ENCODE results near the gene CTU1. TPM values are rescaled to one million over a fixed set of nuclear protein-coding genes. Genes with fewer than 3 reads are reported as not detected.
"Not testable (repeated sequence)": the region's sequence is repeated elsewhere in the genome, so short reads cannot be mapped to it uniquely, and the experiment has no call there.

Gene CTU1
- total RNA-seq, 6 experiments from 2014 or later, result 3.3 to 6.4 (median 3.9) TPM

GRCh38 chr19:51144482-51145045 lies 36.4 kb upstream of the CTU1 start:
- H3K9me3 ChIP-seq, result no peaks in the 10 kb centered on the region
- no peaks in the 10 kb centered on the region for H3K27me3 ChIP-seq
- TF ChIP-seq CTCF (IDR thresholded peaks at IDR 0.05) (no peak), POLR2A (IDR thresholded peaks at IDR 0.05) (no peak)
- intact Hi-C loops (cut with DNase I), result no loop called here
- no peaks in the 10 kb centered on the region for H3K4me1 ChIP-seq
- H3K4me3 ChIP-seq, result no peak overlapping the region
- no peak overlapping the region for H3K27ac ChIP-seq
- WGBS (ENCODE audit: insufficient coverage, low coverage, low lambda C conversion rate, missing lambda C conversion rate), result 36% methylated on average over 4 of the region's 11 CpGs
- H3K36me3 ChIP-seq, result no peaks in the 10 kb centered on the region
- DNase-seq, result no peak
- ATAC-seq, result no peak

- Histone ChIP-seq H3K4me1 (no peaks in the 10 kb centered on the region), H3K27me3 (no peaks in the 10 kb centered on the region), H3K9me3 (no peaks in the 10 kb centered on the region), H3K36me3 (no peaks in the 10 kb centered on the region), H3K4me3 (peak overlapping the region in 1 of 3 donors; percentile 7), H3K27ac (no peak overlapping the region)
- WGBS (ENCODE audit: insufficient coverage, low coverage, low lambda C conversion rate, missing lambda C conversion rate), result 30% methylated on average over 2 of the region's 5 CpGs
- intact Hi-C loops (cut with DNase I), result no loop called here
- no peak for DNase-seq
- ATAC-seq, result no peak
- TF ChIP-seq CTCF (IDR thresholded peaks at IDR 0.05), result no peak
- TF ChIP-seq POLR2A (IDR thresholded peaks at IDR 0.05), result no peak
These were observed 35.3 kb upstream of the CTU1 start for GRCh38 chr19:51143486-51143885.

GRCh38 chr19:51142809-51143475 lies 34.7 kb upstream of the CTU1 start:
- peak overlapping the region in 2 of 3 donors; percentile 7 to 24 for H3K4me3 ChIP-seq
- ATAC-seq, result peak; percentile 7 to 26 (median 18)

GRCh38 chr19:51142119-51142518 lies 33.9 kb upstream of the CTU1 start, which contains the start of gene SIGLEC7:
TSS of gene SIGLEC7 (plus strand) at chr19:51142301. CDS start at chr19:51142370, 69 bp downstream.
- ATAC-seq (peak; percentile 46 to 60 (median 53)), DNase-seq (peak in 1 of 3 donors; percentile 70)
- Histone ChIP-seq H3K9me3 (no peaks in the 10 kb centered on the region), H3K4me3 (peak within 1 kb of the TSS in 1 of 3 donors; percentile 24), H3K27me3 (no peaks in the 10 kb centered on the region), H3K36me3 (no peaks in the 10 kb centered on the region), H3K4me1 (no peaks in the 10 kb centered on the region), H3K27ac (peak within 1 kb of the TSS; percentile 22 to 40 (median 26))
- TF ChIP-seq POLR2A (IDR thresholded peaks at IDR 0.05) (peak; percentile 54), CTCF (IDR thresholded peaks at IDR 0.05) (no peak)
- intact Hi-C loops (cut with DNase I), result no loop called here
- WGBS (ENCODE audit: insufficient coverage, low coverage, low lambda C conversion rate, missing lambda C conversion rate), result 36% methylated on average over 13 of the region's 14 CpGs

More at GRCh38 chr19:51142809-51143475, 34.7 kb upstream of the CTU1 start:
- H3K27ac ChIP-seq, result peak overlapping the region in 2 of 3 donors; percentile 26 to 40
- DNase-seq; H3K4me1 ChIP-seq; H3K27me3 ChIP-seq; intact Hi-C loops (cut with DNase I); H3K36me3 ChIP-seq; H3K9me3 ChIP-seq: not testable (repeated sequence)
- whole genome bisulfite sequencing (ENCODE audit: insufficient coverage, low coverage, low lambda C conversion rate, missing lambda C conversion rate), result 20% methylated on average over 1 of the region's 15 CpGs

- no peak for ATAC-seq
- 60% methylated on average over 6 of the region's 6 CpGs for WGBS (ENCODE audit: insufficient coverage, low coverage, low lambda C conversion rate, missing lambda C conversion rate)
- no peak for TF ChIP-seq POLR2A (IDR thresholded peaks at IDR 0.05)
- Histone ChIP-seq H3K4me3 (no peak overlapping the region), H3K4me1 (no peaks in the 10 kb centered on the region), H3K27ac (peak overlapping the region in 1 of 3 donors; percentile 40), H3K36me3 (no peaks in the 10 kb centered on the region), H3K27me3 (no peaks in the 10 kb centered on the region), H3K9me3 (no peaks in the 10 kb centered on the region)
- DNase-seq, result no peak
- intact Hi-C loops (cut with DNase I), result no loop called here
These were observed 33.0 kb upstream of the CTU1 start for GRCh38 chr19:51141181-51141580.
